GM18867 (cell line): ENCODE data around the gene CBLC.

Experiments
- ATAC-seq: cut with Tn5 transposase; IDR thresholded peaks from one replicate; pipeline ENCODE4 v1.9.1; 2021; ENCODE audit warnings: mild to moderate bottlenecking, moderate library complexity; ENCODE audit not compliant: unreplicated experiment

CBLC gene

DNA sequence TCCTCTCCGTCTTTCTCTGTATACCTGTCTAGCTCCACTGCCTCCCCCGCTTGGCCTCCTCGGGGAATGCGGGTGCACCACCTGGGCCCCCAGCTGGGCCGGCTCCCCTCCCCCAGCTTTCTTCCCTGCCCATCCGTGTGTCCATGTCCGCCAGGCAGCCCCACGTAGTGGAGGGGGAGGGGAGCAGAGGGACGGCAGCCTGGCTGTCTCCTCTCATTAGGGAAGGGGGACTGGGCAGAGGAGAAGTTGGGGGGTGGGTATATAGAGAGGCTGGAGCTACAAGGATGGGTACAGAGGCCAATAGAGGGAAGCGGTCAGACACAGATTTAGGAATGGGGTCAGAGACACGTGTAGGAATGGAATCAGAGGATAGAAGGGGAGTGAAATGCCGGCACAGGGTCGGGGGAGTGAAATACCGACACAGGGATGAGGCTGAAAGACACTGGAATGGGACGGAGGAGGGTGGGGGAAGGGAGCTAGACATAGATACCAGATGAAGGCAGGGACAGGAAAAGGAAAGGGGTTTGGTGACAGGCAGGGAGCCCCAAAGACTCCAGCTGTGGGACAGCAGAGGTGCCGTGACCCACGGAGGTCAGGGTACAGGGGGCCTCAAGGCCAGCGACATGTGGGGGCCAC is 71.2 kb downstream of the CBLC start:
- ATAC-seq, result no peak
